Hepatic stellate cell (primary cell): ENCODE results near the gene C10orf67.

Source experiments
- DNase-seq: peaks from one replicate; pipeline ENCODE4 v3.0.0; 2011; ENCODE audit warnings: low spot score

The C10orf67 gene

GRCh38 chr10:23195846-23196600 is 148.6 kb downstream of the C10orf67 start:
- DNase-seq, result no peak

- no peak for DNase-seq
Measured at GRCh38 chr10:23194966-23195845, 149.4 kb downstream of the C10orf67 start.

GRCh38 chr10:23194471-23194965 is 150.1 kb downstream of the C10orf67 start:
- DNase-seq, result no peak

- DNase-seq, result no peak
Measured at GRCh38 chr10:23193435-23194074, 151.0 kb downstream of the C10orf67 start.

GRCh38 chr10:23192712-23193434 is 151.7 kb downstream of the C10orf67 start:
- no peak for DNase-seq

- DNase-seq, result no peak
Measured at GRCh38 chr10:23191764-23192711, 152.6 kb downstream of the C10orf67 start, which contains the start of gene PTF1A. PTF1A (plus strand) TSS chr10:23192312; CDS start chr10:23192531, 219 bp downstream.

GRCh38 chr10:23190872-23191763 is 153.5 kb downstream of the C10orf67 start:
- DNase-seq, result no peak

- DNase-seq, result no peak
Measured at GRCh38 chr10:23189024-23189423, 155.6 kb downstream of the C10orf67 start.

GRCh38 chr10:23187155-23187554 is 157.4 kb downstream of the C10orf67 start:
- no peak for DNase-seq

- no peak for DNase-seq
Measured at GRCh38 chr10:23186697-23187096, 157.9 kb downstream of the C10orf67 start.

GRCh38 chr10:23186178-23186577 is 158.4 kb downstream of the C10orf67 start:
- no peak for DNase-seq

- no peak for DNase-seq
Measured at GRCh38 chr10:23174977-23175512, 169.6 kb downstream of the C10orf67 start.

GRCh38 chr10:23174074-23174976 is 170.3 kb downstream of the C10orf67 start:
- DNase-seq, result no peak

- DNase-seq, result no peak
Measured at GRCh38 chr10:23173214-23174073, 171.2 kb downstream of the C10orf67 start.

GRCh38 chr10:23172429-23173213 is 172.0 kb downstream of the C10orf67 start:
- no peak for DNase-seq

GRCh38 chr10:23171232-23171876 is 173.2 kb downstream of the C10orf67 start:
- DNase-seq, result peak; percentile 42
